PFSK-1 (cell line): Measurements from ENCODE around the gene ETV1.

Experiments
- FOXP2 ChIP-seq: optimal IDR thresholded peaks from 2 replicates; pipeline ENCODE3; 2011; ENCODE audit warnings: borderline replicate concordance, control low read depth, inconsistent platforms; ENCODE audit not compliant: insufficient read depth; ENCODE audit errors: extremely low read length, extremely low read depth
- POLR2AphosphoS5 ChIP-seq: IDR thresholded peaks from 2 replicates; pipeline ENCODE4 v1.6.1; 2012; ENCODE audit warnings: low read depth, mild to moderate bottlenecking, control low read depth, low read length, moderate library complexity
- REST ChIP-seq, 2 experiments: IDR thresholded peaks; 2 replicates each; pipeline versions ENCODE4 v1.6.1 to v1.8.0; 2011 to 2012; ENCODE audit warnings: low read depth in 2 of 2, low read length in 2 of 2, control low read depth in 1 of 2, inconsistent platforms in 1 of 2, mild to moderate bottlenecking in 1 of 2, moderate library complexity in 1 of 2; ENCODE audit not compliant: insufficient read depth in 1 of 2
- SIN3A ChIP-seq: IDR thresholded peaks from 2 replicates; pipeline ENCODE4 v1.6.1; 2012; ENCODE audit warnings: mild to moderate bottlenecking, low read length, moderate library complexity, borderline replicate concordance; ENCODE audit not compliant: insufficient read depth
- TAF1 ChIP-seq: IDR thresholded peaks from 2 replicates; pipeline ENCODE4 v1.6.1; 2012; ENCODE audit warnings: low read length, control low read depth, borderline replicate concordance; ENCODE audit not compliant: insufficient read depth

ETV1 gene

GRCh38 chr7:13904007-13904406 is 85.5 kb downstream of the ETV1 start:
- TF ChIP-seq TAF1, result no peak
- TF ChIP-seq FOXP2, result no peak
- no peak for TF ChIP-seq SIN3A
- 0 out of 2 replicates have a peak, but pooled peaks have one; percentile 31 for TF ChIP-seq POLR2AphosphoS5

- TF ChIP-seq POLR2AphosphoS5, result no peak
- TF ChIP-seq REST (IDR thresholded peaks at IDR 0.05; ENCODE audit: insufficient read depth in 1 of 2, low read depth in 2 of 2, low read length in 2 of 2), result no peak
- TF ChIP-seq FOXP2, result no peak
- no peak for TF ChIP-seq TAF1
- TF ChIP-seq SIN3A, result no peak
Measured at GRCh38 chr7:13901577-13901976, 87.9 kb downstream of the ETV1 start.

GRCh38 chr7:13898957-13899670 is 90.4 kb downstream of the ETV1 start:
- TF ChIP-seq TAF1 (no peak), POLR2AphosphoS5 (no peak), SIN3A (no peak), FOXP2 (no peak), REST (IDR thresholded peaks at IDR 0.05; ENCODE audit: insufficient read depth in 1 of 2, low read depth in 2 of 2, low read length in 2 of 2) (no peak)

GRCh38 chr7:13897819-13898218 is 91.6 kb downstream of the ETV1 start:
- TF ChIP-seq SIN3A (no peak), POLR2AphosphoS5 (no peak), FOXP2 (no peak), REST (IDR thresholded peaks at IDR 0.05; ENCODE audit: insufficient read depth in 1 of 2, low read depth in 2 of 2, low read length in 2 of 2) (no peak), TAF1 (no peak)

- no peak for TF ChIP-seq REST (IDR thresholded peaks at IDR 0.05; ENCODE audit: insufficient read depth in 1 of 2, low read depth in 2 of 2, low read length in 2 of 2)
- no peak for TF ChIP-seq POLR2AphosphoS5
- no peak for TF ChIP-seq FOXP2
- TF ChIP-seq SIN3A, result no peak
- no peak for TF ChIP-seq TAF1
Measured at GRCh38 chr7:13894954-13895353, 94.5 kb downstream of the ETV1 start.
